HG02610 (cell line): ENCODE results near the gene IRX2.

ENCODE experiments used
- ATAC-seq: cut with Tn5 transposase; IDR thresholded peaks from one replicate; pipeline ENCODE4 v1.9.1; 2021; ENCODE audit warnings: mild to moderate bottlenecking, moderate library complexity; ENCODE audit not compliant: unreplicated experiment

IRX2 gene

DNA sequence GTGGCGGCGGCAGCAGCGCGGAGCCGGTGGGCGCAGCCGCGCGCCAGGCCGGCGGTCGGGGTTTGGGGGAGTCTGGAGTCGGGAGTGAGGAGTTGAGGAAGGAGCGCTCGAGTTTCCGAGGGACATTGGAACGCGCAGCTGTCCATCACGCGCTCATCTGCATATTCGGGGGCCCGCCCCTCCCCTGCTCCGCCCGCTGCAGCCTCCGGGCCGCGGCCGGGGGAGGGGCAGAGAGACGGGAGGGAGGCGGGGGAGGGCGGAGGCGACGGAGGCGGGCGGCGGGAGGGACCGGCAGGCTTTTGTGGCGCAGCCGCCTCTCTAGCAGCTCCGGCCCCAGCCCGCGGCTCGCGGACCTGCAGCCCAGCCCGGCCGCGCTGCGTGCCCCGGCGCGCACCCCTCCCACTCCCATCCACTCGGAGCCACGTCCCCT is at the start of gene IRX2:
Gene IRX2, minus strand, starts transcription at position 86 of the 430 bp plus-strand sequence. CDS start 264 bp downstream, outside the sequence.
- no peak for ATAC-seq

DNA sequence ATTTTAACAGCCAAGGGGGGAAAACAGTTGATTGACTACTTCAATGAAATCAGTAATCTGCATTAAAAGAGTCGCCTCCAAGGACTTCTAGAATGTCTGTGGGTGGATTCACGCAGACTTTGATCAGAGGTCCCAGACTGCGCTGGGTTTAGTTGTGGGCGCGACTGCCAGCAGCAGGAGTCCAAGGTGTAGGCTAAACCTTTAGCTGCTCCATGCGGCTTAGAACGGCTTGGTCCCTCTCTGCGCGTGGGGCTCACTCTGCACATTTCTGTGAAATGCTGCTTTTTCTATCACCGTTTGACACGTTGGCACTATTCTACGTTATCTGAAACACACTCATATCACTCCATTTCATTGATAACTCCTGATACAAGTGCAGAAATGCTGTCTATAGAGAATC is 48.6 kb upstream of the IRX2 start:
- no peak for ATAC-seq

DNA sequence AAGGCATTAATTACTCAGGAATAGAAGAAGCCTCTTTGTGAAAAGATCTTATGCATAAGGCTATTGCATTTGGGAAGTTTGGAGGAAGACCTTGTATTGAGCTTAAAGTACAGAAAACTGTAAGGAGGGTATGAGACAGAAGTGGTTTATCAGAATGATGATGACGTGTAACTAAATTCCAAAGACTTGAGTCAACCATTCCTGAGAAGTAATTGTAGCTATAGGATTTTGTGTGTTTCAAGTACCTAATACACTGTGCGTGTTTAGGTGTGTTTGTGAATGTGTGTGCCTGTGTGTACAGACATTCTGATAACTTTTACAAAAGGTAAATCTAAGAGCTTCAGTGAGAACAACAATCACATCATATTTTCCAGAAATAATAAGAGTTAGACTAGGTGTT is 46.5 kb upstream of the IRX2 start:
- no peak for ATAC-seq

DNA sequence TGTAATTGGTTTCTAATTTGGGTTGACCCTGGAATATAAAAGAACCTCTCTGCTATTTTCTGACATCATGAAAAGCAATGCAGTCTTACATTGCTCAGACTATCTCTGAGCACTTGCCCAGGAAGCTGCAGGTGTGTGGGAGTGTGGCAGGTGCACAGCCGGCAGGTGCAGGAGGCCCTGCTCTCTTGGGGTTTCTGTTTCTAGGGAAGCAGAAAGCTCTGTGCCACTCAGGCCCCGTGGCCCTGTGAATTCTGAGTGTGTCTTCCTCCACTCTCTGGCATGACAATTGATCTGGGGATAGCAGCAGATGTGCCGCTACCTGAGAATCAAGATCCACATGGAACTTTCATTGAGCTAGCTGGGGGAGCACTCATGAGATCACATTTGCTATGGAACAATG is 45.7 kb upstream of the IRX2 start:
- ATAC-seq, result no peak

DNA sequence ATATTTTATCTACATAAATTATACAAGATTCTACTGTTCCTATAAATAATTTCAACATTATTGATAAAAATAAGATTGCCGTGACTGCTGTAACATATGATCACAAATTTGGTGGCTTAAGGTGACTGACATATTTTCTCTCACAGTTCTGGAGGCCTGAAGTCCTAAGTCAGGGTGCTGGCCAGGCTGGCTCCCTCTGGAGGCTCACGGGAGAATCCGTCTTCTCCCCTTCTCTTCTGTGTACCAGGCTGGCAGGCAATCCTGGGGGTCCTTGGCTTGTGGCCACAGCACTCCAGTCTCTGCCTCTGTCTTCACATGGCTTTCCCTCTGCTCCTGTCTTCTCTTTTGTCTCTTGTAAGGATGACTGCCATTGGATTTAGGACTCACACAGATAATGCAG is 31.7 kb upstream of the IRX2 start:
- no peak for ATAC-seq

DNA sequence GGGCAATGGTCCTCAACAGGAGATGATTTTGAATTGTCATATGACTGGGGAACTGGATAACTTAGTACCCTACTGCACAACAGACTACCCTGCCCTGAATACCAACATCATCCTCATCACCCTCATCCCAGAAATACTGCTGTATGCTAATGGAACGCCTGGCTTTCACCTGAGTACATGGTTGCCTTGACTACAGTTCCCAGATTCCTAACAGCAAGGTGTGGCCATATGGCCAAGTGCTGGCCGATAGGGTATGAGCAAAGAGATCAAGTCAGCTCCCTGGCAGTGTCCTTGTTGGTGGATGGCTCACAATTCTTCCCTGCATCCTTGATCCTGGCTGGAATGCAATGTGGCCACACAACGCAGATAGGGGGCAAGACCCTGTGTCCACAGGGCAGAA is 31.2 kb upstream of the IRX2 start:
- no peak for ATAC-seq

DNA sequence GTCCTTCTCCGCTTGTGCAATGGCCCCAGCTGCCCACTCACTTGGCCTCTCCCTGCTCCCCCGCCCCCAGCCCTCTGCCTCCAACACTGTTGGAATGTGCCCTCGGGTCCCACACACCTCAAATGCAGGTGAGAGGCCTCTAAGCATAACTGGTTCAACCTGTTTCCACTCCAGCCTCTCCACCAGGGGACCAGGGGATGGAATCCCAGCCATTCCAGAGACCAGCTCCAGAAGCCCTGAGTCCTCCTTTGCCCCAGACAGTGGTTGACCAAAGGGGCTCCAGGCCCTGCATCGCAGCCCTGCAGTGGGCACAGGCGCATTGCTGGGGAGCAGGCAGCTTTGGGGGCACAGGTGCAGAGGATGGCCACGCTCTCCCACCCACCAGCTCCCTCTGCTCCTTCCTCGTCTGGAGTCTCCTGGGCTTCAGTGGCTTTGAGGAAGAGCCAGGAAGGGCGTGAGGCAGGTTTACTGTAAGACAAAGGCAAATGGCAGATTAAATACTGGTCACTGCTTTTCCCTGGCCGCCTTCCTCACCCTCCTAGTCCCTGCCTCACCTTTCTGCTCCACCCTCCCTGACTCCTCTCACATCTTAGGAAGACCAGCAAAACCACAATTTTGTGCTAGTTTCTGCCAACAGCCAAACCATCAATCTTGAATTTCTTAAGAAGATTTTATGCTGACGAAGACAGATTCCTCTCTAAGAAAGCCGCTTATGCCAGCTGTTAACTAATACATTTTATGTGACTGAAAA is 29.1 kb upstream of the IRX2 start:
- no peak for ATAC-seq

DNA sequence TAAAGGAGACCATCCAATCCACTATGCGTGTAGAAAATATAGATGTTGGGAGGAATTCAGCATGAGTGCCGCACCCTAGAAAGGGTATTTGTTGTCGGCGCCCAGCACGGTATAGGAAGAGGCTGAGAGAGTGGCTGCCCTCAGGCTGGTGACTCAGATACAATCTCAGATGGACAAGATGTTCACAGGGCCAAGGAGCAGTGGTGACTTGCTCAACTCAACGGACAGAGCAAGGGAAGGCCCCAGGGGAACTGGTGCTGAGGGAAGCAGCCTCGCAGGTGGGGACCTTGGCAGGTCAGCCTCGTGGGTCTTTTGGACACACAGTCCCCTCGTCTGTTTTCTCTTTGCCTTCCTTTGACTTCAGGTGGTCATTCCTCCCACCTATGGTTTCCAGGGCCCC is 28.0 kb upstream of the IRX2 start:
- no peak for ATAC-seq

DNA sequence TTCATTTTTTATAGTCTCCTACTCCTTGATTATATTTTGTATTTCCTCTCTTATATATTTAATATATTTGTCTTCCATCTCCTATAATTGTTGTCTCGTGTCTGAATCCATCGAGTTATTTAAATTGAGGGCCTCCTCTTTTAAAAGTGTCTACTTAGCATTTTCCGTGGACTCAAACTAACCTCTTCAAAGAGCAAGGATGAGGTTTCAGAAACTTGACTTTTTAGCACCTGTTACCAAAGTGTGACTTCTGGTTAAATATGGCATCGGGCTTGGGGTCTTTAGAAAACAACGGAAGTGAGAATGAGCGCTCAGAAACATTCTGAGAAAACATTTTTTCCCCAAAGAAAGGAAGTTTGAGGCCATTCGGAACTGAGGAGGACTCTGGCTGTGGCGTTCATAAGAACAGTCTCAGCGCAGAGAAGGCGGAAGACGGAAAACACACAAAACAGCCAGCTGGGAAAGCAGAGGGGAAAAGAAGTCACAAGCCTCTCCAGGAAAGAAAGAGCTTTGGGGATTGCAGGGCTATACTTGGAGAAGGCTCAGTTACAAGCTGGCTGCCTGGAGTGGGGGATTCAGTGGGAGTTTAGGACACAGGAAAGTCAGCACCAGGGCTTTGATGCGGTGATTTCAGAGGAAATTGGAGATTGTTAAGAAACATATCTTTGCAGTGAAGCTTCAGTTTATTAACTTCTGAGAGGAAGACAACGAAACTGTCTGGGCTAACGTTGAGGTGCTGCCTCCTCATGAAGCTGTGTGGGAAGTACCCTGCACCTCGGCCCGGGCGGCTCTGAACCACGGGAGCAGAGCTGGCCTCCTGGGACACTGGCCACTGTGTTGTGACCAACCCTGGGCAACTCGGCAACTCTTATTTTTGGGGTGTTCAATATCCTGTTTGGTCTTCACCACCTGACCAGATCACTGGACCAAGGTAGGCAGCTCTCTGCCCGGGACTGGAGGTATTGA is 25.1 kb upstream of the IRX2 start:
- no peak for ATAC-seq

DNA sequence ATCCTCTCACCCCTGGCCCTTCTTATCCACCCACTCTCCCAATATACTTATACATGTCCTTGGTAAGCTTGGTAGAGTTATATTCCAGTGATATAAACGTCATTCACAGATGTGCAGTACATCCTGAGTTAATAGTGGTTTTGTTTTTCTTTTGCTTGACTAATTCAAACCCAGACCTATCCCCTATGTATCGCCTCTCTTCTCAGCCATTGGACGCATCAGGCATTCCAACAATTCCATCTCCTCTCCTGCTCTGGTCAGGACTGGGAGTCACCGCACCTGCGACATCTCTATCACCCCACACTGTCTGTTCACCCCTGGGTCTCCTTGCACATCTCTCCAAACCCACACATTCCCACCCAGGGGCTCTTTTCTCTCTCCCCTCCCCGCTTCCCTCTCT is 21.9 kb upstream of the IRX2 start:
- no peak for ATAC-seq

DNA sequence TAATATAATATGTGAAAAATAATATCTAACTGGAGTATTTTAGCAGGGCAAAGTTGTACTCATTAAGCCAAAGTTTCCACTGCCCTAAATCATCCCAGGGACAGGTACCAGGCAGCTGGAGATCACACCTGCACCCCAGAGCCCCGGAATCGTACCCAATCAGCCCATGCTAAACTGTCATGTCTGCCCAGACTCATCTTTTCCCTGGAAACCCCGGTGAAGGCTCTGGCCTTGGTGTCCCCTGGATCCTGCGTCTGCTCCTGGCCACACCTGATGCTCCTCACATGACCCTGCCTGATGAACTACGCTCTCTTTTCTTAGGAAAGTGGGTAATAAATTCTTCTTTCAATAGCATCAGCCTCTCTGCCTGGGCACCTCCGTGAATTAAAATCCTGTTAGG is 15.6 kb upstream of the IRX2 start:
- no peak for ATAC-seq

DNA sequence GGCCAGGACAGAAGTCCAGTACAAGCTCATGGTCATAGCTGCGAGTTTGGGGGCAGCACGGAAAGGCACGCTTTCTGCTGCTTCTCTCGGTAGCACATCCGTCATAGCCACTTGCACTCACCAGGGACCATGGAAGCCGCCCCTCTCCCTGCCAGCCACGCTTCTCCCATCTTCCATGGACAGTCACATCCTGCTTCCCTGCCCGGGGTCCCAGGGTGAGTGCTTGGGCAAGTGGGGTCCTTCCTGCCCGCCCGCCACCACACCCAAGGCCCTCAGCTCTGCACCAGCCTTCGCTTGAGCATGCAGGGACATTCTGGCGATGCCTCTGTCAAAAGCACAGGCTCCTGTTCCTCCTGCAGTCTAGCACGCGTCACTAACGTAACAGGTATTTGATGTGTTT is 13.1 kb upstream of the IRX2 start:
- no peak for ATAC-seq

DNA sequence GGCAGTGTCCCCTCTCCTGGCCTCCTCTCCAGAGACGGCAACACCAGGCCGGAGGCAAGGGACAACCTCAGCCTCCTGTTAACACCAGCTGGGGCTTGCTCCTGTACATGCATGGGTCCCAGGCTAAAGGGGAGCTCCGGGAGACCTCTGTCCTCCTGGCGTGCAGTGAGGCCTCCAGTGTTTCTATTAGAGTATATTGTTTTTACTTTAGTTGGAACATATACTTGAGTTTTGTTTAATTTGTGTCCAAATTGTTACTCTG is 12.0 kb upstream of the IRX2 start:
- no peak for ATAC-seq

DNA sequence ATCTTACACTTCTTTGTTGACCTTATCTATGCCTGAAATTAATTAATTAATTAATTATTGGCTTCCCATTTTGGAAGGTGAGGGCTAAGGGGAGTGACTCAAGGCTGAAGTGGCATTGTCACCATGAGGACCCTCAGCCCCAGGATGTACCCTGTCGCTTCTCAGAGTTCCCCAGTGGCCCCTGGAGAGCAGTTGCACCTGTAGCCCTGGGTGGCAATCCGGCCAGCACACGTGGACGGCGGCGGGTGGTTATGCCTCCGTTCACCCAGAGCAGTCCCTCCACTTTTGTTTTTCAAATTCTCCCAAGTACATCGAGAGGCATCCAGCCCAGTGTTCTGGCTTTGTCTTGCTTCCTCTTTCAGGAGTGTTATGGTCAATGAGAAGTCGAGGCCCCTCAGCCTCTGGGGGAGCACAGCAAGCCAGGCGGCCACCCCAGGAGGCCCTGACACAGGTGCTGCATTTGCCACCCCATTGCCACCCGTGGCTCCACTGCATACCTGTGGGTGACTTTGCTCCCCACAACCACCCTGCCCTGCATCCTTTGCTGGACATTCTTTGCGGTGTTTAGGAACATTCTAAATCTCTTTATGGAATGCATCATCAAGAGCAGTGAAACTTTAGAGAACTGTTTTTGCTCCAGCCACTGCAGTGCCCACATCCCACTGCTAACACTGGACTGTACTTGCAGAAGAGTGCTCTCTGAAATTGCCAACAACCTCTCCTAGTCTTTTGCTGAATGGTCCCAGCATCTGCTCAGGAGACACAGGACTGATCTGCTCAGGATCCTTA is 11.5 kb upstream of the IRX2 start:
- ATAC-seq, result no peak

DNA sequence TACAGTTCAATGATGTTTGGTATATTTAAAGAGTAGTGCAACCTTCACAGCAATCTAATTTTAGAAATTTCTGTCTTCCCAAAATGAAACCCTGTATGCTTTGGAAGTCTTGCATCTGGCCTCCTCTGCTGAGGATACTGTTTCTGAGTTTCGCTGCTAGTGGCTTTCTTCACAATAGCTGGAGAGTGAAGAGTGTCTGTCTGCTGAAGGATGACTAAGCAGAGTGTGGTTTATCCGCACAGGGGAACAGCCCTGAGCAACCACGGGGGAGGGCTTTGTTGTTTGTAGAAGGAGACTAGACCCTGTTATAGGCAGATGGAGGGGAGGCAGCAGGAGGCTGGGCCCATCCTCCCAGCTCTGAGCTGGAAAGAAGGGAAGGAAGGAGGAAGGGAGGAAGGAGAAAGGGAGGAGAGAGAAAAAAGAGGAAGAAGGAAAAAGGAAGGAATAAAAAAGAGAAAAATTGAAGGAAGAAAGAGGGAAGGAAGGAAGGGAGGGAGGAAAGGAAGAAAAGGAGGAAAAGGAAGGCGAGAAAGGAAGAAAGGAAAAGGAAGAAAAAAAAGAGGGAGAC is 10.5 kb upstream of the IRX2 start:
- ATAC-seq, result no peak

DNA sequence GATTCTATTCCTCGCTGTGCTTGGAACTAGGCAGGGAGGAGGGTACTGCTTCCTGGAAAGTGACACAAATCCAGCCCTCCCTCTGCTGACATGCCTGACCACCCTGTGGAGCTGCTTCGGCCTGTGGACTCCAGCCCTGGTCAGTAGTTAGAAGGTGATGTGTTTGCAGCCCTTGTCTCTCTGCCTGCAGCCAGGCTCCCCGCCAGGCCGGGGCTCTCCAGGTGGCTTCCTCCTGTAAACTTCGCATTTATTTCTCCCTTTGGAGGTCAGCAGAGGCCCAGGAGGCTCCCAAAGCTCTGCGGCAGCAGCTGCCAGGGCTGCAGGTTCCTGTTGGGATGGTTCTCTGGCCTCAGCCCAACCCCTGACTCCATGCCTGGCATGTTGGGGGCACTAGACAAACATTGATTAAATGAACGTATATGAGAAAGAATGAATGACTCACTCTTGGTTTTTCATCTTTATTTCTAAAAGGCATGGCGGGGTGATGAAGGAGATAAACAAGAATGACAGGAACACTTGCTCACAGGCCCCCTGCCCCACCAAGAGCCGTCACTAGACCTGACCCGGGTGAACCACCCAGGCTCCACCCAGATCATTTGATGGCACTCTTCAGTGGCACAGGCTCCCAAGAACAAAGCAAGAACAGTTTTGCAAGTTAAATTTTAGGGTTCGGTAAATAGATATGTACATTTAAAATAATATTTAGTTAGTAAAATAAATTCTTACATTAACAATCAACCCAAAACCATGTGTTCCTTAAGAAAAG is 8.4 kb upstream of the IRX2 start:
- ATAC-seq, result no peak

DNA sequence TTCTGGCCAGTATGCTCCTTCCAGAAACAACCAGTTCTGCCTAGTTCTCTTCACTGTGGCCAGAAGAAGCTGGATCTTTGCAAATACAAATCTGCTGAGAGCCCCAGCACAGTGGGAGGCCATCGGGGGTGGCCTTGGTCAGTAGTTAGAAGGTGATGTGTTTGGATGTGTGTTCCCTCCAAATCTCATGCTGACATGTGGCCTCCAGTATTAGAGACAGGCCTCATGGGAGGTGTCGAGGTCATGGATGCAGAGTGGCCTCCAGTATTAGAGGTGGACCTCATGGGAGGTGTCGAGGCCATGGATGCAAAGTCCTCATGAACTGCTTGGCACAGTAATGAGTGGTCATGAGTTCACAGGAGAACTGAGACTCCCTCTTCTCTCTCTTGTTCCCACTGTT is 7.6 kb upstream of the IRX2 start:
- ATAC-seq, result no peak

DNA sequence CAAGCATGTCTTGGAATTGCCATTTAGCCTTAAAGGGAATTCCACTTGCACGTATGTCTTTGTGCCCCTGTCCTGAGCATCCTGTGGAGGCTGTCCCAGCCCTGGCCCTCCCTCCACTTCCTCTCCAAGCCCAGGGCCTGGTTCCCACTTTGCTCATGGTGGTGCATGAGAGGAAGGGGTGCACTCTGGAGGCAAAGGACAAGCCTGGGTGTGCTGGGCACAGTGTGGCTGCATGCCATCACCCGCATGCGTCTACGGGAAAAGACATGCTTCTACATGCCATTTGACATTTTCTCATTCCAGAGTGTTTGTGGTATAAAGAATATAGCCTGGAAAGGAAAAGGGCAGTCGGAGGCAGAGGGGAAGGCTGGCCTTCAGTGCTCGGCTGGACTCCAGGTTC is 7.2 kb upstream of the IRX2 start:
- ATAC-seq, result no peak

DNA sequence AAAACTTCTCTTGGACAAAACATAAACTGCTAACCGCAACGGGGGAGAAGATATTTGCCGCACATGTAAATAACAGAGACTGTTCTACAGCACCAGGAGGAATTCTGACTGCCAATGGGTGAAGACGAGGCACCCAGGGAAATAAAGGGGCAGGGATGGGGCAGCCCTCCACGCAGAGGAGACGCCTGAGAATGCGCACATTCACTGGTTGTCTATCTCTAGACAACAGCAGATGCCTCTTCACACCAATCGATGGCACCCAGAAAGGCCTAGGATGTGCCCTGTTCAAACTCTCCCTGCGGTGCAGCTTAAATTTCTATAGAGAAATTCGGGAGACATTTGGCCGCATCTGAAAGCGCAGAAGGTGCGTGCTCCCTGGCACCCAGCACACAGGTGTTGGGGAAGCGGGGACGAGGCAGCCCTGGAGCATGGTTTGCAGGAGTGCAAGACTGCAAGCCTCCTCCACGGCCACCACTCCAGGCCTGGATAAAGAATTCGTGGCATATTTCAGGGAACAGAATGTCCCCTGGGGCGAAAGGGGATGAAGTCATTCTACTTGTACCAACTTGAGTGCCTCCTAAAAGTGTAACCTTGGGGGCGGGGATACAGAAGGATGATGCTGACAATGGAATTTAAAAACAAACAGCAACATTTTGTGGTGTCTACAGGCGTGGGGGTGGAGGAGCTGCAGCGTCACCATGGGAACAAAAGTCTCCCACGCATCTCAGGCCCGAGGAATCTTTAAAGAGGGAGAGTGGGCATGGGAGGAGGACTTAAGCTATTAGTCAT is 6.3 kb upstream of the IRX2 start:
- ATAC-seq, result no peak
